Activated T-helper 2 cell treated with anti-CD3 and anti-CD28 coated beads, Interferon-gamma antibody, Interleukin-2, Interleukin-4, amounts not matched to agents 10 μg/mL and 5 μg/mL and 100 μg/mL, durations not matched to agents 14 hours and 24 hours and 36 hours (primary cell): ENCODE data around the gene HMCN2. TPM values are rescaled to one million over a fixed set of nuclear protein-coding genes. Genes with fewer than 3 reads are reported as not detected.
A peak's percentile ranks its signal among the peaks of the same experiment; 100 is the strongest.

ENCODE experiments used
- DNase-seq: peaks from one replicate; pipeline ENCODE4 v3.0.0; 2021; ENCODE audit warnings: low spot score
- H3K27ac Mint-ChIP-seq: one replicate; pipeline ENCODE4 v1.8.0; 2021; ENCODE audit warnings: mixed read lengths
- H3K27me3 Mint-ChIP-seq: one replicate; pipeline ENCODE4 v1.8.0; 2021; ENCODE audit warnings: low read depth, mixed read lengths
- H3K36me3 Mint-ChIP-seq: one replicate; pipeline ENCODE4 v1.8.0; 2021; ENCODE audit warnings: low read depth, mixed read lengths
- H3K4me1 Mint-ChIP-seq: one replicate; pipeline ENCODE4 v1.8.0; 2021; ENCODE audit warnings: low read depth, mixed read lengths
- H3K4me3 Mint-ChIP-seq: one replicate; pipeline ENCODE4 v1.8.0; 2021; ENCODE audit warnings: low read depth, mild to moderate bottlenecking, moderate library complexity, mixed read lengths
- H3K9me3 Mint-ChIP-seq: one replicate; pipeline ENCODE4 v1.8.0; 2021; ENCODE audit warnings: mixed read lengths
- intact Hi-C: fragments of 100-400 bp; cut with micrococcal nuclease; formaldehyde crosslinking; loops from one replicate; pipeline ENCODE4 v1.15.1; 2023
- total RNA-seq: library from RNA; stranded (reverse); gene quantifications from 2 replicates; pipeline ENCODE4 v1.2.3, GENCODE V29; 2022

The HMCN2 gene
- total RNA-seq, 1 donor from 2014 or later = not detected

- Mint-ChIP-seq H3K27me3 (peaks cover 12% of the 10 kb centered on the region), H3K9me3 (peaks cover 15% of the 10 kb centered on the region), H3K36me3 (no peaks in the 10 kb centered on the region), H3K4me1 (peaks cover 3% of the 10 kb centered on the region), H3K4me3 (no peak overlapping the region), H3K27ac (no peak overlapping the region)
- DNase-seq = no peak
- intact Hi-C loops = no loop called here
Measured at GRCh38 chr9:130442746-130443455, 177.3 kb downstream of the HMCN2 start.

- intact Hi-C loops = no loop called here
- DNase-seq = no peak
- Mint-ChIP-seq H3K4me1 (peaks cover 7% of the 10 kb centered on the region), H3K27ac (no peak overlapping the region), H3K36me3 (no peaks in the 10 kb centered on the region), H3K4me3 (no peak overlapping the region), H3K9me3 (peaks cover 15% of the 10 kb centered on the region), H3K27me3 (peaks cover 12% of the 10 kb centered on the region)
Measured at GRCh38 chr9:130443456-130443801, 177.9 kb downstream of the HMCN2 start.

GRCh38 chr9:130443840-130444492 is 178.4 kb downstream of the HMCN2 start:
- Mint-ChIP-seq H3K27ac (no peak overlapping the region), H3K4me3 (no peak overlapping the region), H3K36me3 (no peaks in the 10 kb centered on the region), H3K9me3 (peaks cover 15% of the 10 kb centered on the region), H3K27me3 (peaks cover 12% of the 10 kb centered on the region), H3K4me1 (peaks cover 10% of the 10 kb centered on the region)
- DNase-seq = no peak
- intact Hi-C loops = no loop called here

GRCh38 chr9:130444565-130445221 is 179.1 kb downstream of the HMCN2 start, which contains the start of gene ASS1:
Gene ASS1, plus strand, starts transcription at chr9:130444961. Its CDS starts 7,268 bp downstream, at chr9:130452229.
- peaks cover 15% of the 10 kb centered on the region for H3K9me3 Mint-ChIP-seq
- peak within 1 kb of the TSS; percentile 67 for H3K4me3 Mint-ChIP-seq
- no peaks in the 10 kb centered on the region for H3K36me3 Mint-ChIP-seq
- H3K27ac Mint-ChIP-seq = no peak within 1 kb of the TSS
- intact Hi-C loops = no loop called here
- H3K27me3 Mint-ChIP-seq = peaks cover 10% of the 10 kb centered on the region
- H3K4me1 Mint-ChIP-seq = peaks cover 11% of the 10 kb centered on the region
- DNase-seq = peak; percentile 39

GRCh38 chr9:130445268-130445983 is 179.9 kb downstream of the HMCN2 start:
- peaks cover 15% of the 10 kb centered on the region for H3K9me3 Mint-ChIP-seq
- H3K4me1 Mint-ChIP-seq = peaks cover 11% of the 10 kb centered on the region
- peak overlapping the region; percentile 67 for H3K4me3 Mint-ChIP-seq
- no peak for DNase-seq
- no peaks in the 10 kb centered on the region for H3K36me3 Mint-ChIP-seq
- intact Hi-C loops = no loop called here
- H3K27ac Mint-ChIP-seq = no peak overlapping the region
- H3K27me3 Mint-ChIP-seq = peaks cover 10% of the 10 kb centered on the region

GRCh38 chr9:130446101-130446861 is 180.7 kb downstream of the HMCN2 start:
- Mint-ChIP-seq H3K9me3 (peaks cover 10% of the 10 kb centered on the region), H3K4me3 (peak overlapping the region; percentile 67), H3K4me1 (peaks cover 11% of the 10 kb centered on the region), H3K27ac (peak overlapping the region; percentile 35), H3K27me3 (peaks cover 10% of the 10 kb centered on the region), H3K36me3 (no peaks in the 10 kb centered on the region)
- no peak for DNase-seq
- intact Hi-C loops = no loop called here

GRCh38 chr9:130447193-130447816 is 181.7 kb downstream of the HMCN2 start:
- peaks cover 11% of the 10 kb centered on the region for H3K4me1 Mint-ChIP-seq
- no peaks in the 10 kb centered on the region for H3K9me3 Mint-ChIP-seq
- peaks cover 10% of the 10 kb centered on the region for H3K27me3 Mint-ChIP-seq
- H3K27ac Mint-ChIP-seq = no peak overlapping the region
- DNase-seq = no peak
- H3K4me3 Mint-ChIP-seq = no peak overlapping the region
- intact Hi-C loops = no loop called here
- no peaks in the 10 kb centered on the region for H3K36me3 Mint-ChIP-seq

- H3K36me3 Mint-ChIP-seq = no peaks in the 10 kb centered on the region
- intact Hi-C loops = no loop called here
- H3K4me1 Mint-ChIP-seq = peaks cover 11% of the 10 kb centered on the region
- H3K9me3 Mint-ChIP-seq = no peaks in the 10 kb centered on the region
- no peak for DNase-seq
- no peak overlapping the region for H3K27ac Mint-ChIP-seq
- peaks cover 10% of the 10 kb centered on the region for H3K27me3 Mint-ChIP-seq
- no peak overlapping the region for H3K4me3 Mint-ChIP-seq
Measured at GRCh38 chr9:130448035-130448624, 182.6 kb downstream of the HMCN2 start.

- H3K4me3 Mint-ChIP-seq = no peak overlapping the region
- no peaks in the 10 kb centered on the region for H3K36me3 Mint-ChIP-seq
- peaks cover 6% of the 10 kb centered on the region for H3K27me3 Mint-ChIP-seq
- intact Hi-C loops = no loop called here
- DNase-seq = no peak
- no peaks in the 10 kb centered on the region for H3K9me3 Mint-ChIP-seq
- H3K27ac Mint-ChIP-seq = no peak overlapping the region
- peaks cover 11% of the 10 kb centered on the region for H3K4me1 Mint-ChIP-seq
Measured at GRCh38 chr9:130448771-130449603, 183.4 kb downstream of the HMCN2 start.

- H3K4me3 Mint-ChIP-seq = no peak overlapping the region
- peaks cover 11% of the 10 kb centered on the region for H3K4me1 Mint-ChIP-seq
- DNase-seq = no peak
- H3K36me3 Mint-ChIP-seq = no peaks in the 10 kb centered on the region
- no peaks in the 10 kb centered on the region for H3K9me3 Mint-ChIP-seq
- H3K27me3 Mint-ChIP-seq = peaks cover 6% of the 10 kb centered on the region
- H3K27ac Mint-ChIP-seq = no peak overlapping the region
- intact Hi-C loops = no loop called here
Measured at GRCh38 chr9:130450344-130451003, 184.9 kb downstream of the HMCN2 start.

GRCh38 chr9:130451004-130451390 is 185.4 kb downstream of the HMCN2 start:
- no peak for DNase-seq
- H3K36me3 Mint-ChIP-seq = no peaks in the 10 kb centered on the region

More at GRCh38 chr9:130451004-130451390, 185.4 kb downstream of the HMCN2 start:
- Mint-ChIP-seq H3K27me3 (peaks cover 2% of the 10 kb centered on the region), H3K9me3 (no peaks in the 10 kb centered on the region), H3K4me1 (peaks cover 11% of the 10 kb centered on the region), H3K4me3 (no peak overlapping the region), H3K27ac (no peak overlapping the region)
- intact Hi-C loops = no loop called here
